Skeletal muscle satellite cell (primary cell): ENCODE data around the gene RUFY3.
"Not testable (repeated sequence)": the region's sequence is repeated elsewhere in the genome, so short reads cannot be mapped to it uniquely, and the experiment has no call there.

Experiments used
- H3K27me3 ChIP-seq: 2 replicates; pipeline ENCODE4 v1.7.0; 2013; ENCODE audit warnings: low read length; ENCODE audit not compliant: control insufficient read depth, insufficient read depth
- H3K36me3 ChIP-seq: 2 replicates; pipeline ENCODE4 v1.7.0; 2013; ENCODE audit warnings: mild to moderate bottlenecking, control low read depth, low read length; ENCODE audit not compliant: insufficient read depth
- H3K4me1 ChIP-seq: 2 replicates; pipeline ENCODE4 v1.7.0; 2013; ENCODE audit warnings: low read length; ENCODE audit not compliant: control insufficient read depth, insufficient read depth
- H3K4me2 ChIP-seq: 2 replicates; pipeline ENCODE4 v1.7.0; 2013; ENCODE audit warnings: mild to moderate bottlenecking, low read length
- H3K4me3 ChIP-seq: 2 replicates; pipeline ENCODE4 v1.7.0; 2013; ENCODE audit warnings: low read length
- H3K9ac ChIP-seq: 2 replicates; pipeline ENCODE4 v1.7.0; 2013; ENCODE audit warnings: mild to moderate bottlenecking, low read depth, low read length, moderate library complexity
- H3K9me3 ChIP-seq: replicated peaks from 2 replicates; pipeline ENCODE4 v1.7.0; 2013; ENCODE audit warnings: mild to moderate bottlenecking, control low read depth, low read length

Gene RUFY3

DNA sequence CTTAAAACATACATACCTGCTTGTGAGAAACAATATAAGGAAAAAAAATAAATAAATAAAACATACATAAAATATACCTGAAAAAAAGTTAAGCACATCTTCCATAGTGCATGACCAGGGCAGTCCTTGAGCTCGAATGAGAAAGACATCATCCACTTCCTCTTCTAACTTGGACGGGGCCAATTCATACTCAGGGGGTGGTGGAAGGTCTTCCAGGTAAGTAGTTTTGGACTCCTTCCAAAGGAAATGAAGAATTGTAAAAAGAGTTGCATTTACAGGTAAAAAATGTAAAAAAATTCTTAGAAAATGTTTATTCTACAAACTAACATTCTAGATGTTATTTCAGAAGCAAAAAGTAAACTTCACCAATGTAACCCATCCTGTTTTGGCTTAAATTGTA is 114.3 kb downstream of the RUFY3 start:
- H3K36me3 ChIP-seq = peaks cover 31% of the 10 kb centered on the region

GRCh38 chr4:70838204-70838603 is 116.4 kb downstream of the RUFY3 start:
- Histone ChIP-seq H3K4me3 (peak overlapping the region; percentile 89), H3K4me1 (peaks cover 10% of the 10 kb centered on the region), H3K9me3 (no peaks in the 10 kb centered on the region), H3K36me3 (peaks cover 11% of the 10 kb centered on the region), H3K9ac (peak overlapping the region; percentile 94), H3K27me3 (no peaks in the 10 kb centered on the region), H3K4me2 (peak overlapping the region; percentile 81)

More for the DNA sequence above, 114.3 kb downstream of the RUFY3 start:
- Histone ChIP-seq H3K4me2 (peak overlapping the region; percentile 81), H3K9ac (no peak overlapping the region), H3K27me3 (no peaks in the 10 kb centered on the region), H3K9me3 (no peaks in the 10 kb centered on the region), H3K4me3 (no peak overlapping the region), H3K4me1 (peaks cover 10% of the 10 kb centered on the region)

GRCh38 chr4:70838666-70839588 is 117.2 kb downstream of the RUFY3 start:
- Histone ChIP-seq H3K4me1 (peaks cover 6% of the 10 kb centered on the region), H3K9me3 (no peaks in the 10 kb centered on the region), H3K9ac (peak overlapping the region; percentile 94), H3K4me3 (peak overlapping the region; percentile 89), H3K27me3 (no peaks in the 10 kb centered on the region), H3K36me3 (peaks cover 8% of the 10 kb centered on the region), H3K4me2 (peak overlapping the region; percentile 81)

- peaks cover 8% of the 10 kb centered on the region for H3K36me3 ChIP-seq
- no peaks in the 10 kb centered on the region for H3K9me3 ChIP-seq
- H3K9ac ChIP-seq = peak within 1 kb of the TSS; percentile 94
- H3K4me3 ChIP-seq = peak within 1 kb of the TSS; percentile 89
- H3K4me1 ChIP-seq = peaks cover 6% of the 10 kb centered on the region
- H3K27me3 ChIP-seq = no peaks in the 10 kb centered on the region
- H3K4me2 ChIP-seq = peak within 1 kb of the TSS; percentile 81
These were observed 117.9 kb downstream of the RUFY3 start, which contains the start of gene GRSF1 for GRCh38 chr4:70839589-70840093. Gene GRSF1, minus strand, starts transcription at chr4:70839890. Its CDS starts 63 bp downstream, at chr4:70839827.

DNA sequence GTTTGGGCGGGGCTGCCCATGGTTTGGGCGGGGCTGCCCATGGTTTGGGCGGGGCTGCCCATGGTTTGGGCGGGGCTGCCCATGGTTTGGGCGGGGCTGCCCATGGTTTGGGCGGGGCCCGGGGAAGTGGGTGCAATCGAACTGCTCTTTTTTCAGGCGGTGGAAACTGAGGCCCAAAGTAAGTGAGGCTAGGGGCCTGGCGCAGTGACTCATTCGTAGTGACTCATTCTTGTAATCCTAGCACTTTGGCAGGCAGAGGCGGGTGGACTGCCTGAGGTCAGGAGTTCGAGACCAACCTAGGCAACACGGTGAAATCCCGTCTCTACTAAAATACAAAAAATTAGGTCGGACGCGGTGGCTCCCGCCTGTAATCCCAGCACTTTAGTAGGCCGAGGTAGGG is 118.4 kb downstream of the RUFY3 start:
- peak overlapping the region; percentile 37 for H3K4me3 ChIP-seq
- not testable (repeated sequence) for H3K9ac ChIP-seq, H3K9me3 ChIP-seq, H3K27me3 ChIP-seq, H3K4me1 ChIP-seq, H3K4me2 ChIP-seq, H3K36me3 ChIP-seq

DNA sequence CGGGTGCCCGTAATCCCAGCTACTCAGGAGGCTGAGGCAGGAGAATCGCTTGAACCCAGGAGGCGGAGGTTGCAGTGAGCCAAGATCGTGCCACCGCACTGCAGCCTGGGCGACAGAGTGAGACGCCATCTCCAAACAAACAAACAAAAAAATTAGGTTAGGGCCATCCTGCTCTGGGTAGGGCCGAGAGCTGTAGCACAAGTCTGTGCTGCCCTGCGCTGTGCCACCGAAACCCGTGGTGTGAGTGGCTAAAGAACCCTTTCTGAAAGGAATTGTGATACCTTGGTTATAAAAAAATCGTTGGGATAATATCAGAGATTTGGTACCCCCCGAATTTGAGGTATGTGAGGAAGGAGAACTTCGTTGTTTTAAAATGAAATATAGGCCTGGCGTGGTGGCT is 118.9 kb downstream of the RUFY3 start:
- H3K4me1 ChIP-seq, H3K9me3 ChIP-seq, H3K36me3 ChIP-seq, H3K4me2 ChIP-seq, H3K9ac ChIP-seq, H3K4me3 ChIP-seq, H3K27me3 ChIP-seq: not testable (repeated sequence)

- Histone ChIP-seq H3K36me3 (no peaks in the 10 kb centered on the region), H3K4me3 (no peak overlapping the region), H3K9ac (no peak overlapping the region)
These were observed 119.4 kb downstream of the RUFY3 start for GRCh38 chr4:70841211-70841610.

DNA sequence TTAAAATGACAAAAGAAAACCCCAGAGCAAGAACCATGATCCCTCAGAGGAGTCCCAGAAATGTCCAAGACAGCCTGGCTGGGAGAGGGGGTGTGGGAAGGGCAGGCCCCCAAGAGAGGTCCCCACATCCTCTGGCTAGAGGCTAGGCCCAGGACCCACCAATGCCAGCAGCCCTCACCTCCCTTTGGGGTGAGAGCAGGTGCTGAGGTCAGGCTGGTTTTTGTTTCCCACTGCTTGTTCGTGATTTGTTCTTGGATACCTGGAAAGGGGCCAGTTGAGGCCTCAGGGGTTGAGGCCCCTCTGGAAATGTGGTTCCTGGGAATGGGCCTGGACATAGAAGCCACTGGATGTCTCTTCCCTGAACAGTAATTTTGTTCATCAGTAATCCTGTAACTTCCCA is 120.2 kb downstream of the RUFY3 start:
- Histone ChIP-seq H3K9me3 (no peaks in the 10 kb centered on the region), H3K4me2 (no peak overlapping the region), H3K36me3 (no peaks in the 10 kb centered on the region), H3K4me3 (no peak overlapping the region), H3K27me3 (no peaks in the 10 kb centered on the region), H3K9ac (no peak overlapping the region), H3K4me1 (peaks cover 6% of the 10 kb centered on the region)

More at GRCh38 chr4:70841211-70841610, 119.4 kb downstream of the RUFY3 start:
- H3K27me3 ChIP-seq = no peaks in the 10 kb centered on the region
- H3K4me1 ChIP-seq = peaks cover 6% of the 10 kb centered on the region
- no peaks in the 10 kb centered on the region for H3K9me3 ChIP-seq
- no peak overlapping the region for H3K4me2 ChIP-seq

- Histone ChIP-seq H3K9me3 (no peaks in the 10 kb centered on the region), H3K9ac (no peak overlapping the region), H3K4me3 (no peak overlapping the region), H3K4me2 (no peak overlapping the region), H3K27me3 (no peaks in the 10 kb centered on the region), H3K4me1 (no peaks in the 10 kb centered on the region), H3K36me3 (no peaks in the 10 kb centered on the region)
These were observed 121.1 kb downstream of the RUFY3 start for GRCh38 chr4:70842761-70843435.

- Histone ChIP-seq H3K27me3 (no peaks in the 10 kb centered on the region), H3K4me1 (no peaks in the 10 kb centered on the region), H3K4me3 (no peak overlapping the region), H3K36me3 (no peaks in the 10 kb centered on the region), H3K4me2 (no peak overlapping the region), H3K9ac (no peak overlapping the region), H3K9me3 (no peaks in the 10 kb centered on the region)
These were observed 122.4 kb downstream of the RUFY3 start for GRCh38 chr4:70844180-70844579.

GRCh38 chr4:70849291-70849690 is 127.5 kb downstream of the RUFY3 start:
- Histone ChIP-seq H3K4me3 (no peak overlapping the region), H3K9me3 (no peaks in the 10 kb centered on the region), H3K27me3 (no peaks in the 10 kb centered on the region), H3K9ac (no peak overlapping the region), H3K4me2 (no peak overlapping the region), H3K4me1 (no peaks in the 10 kb centered on the region), H3K36me3 (no peaks in the 10 kb centered on the region)
